Calu3 (cell line): ENCODE results near the gene RILP. TPM values are rescaled to one million over a fixed set of nuclear protein-coding genes. Genes with fewer than 3 reads are reported as not detected.

ENCODE experiments used
- BruUV-seq: library from RNA; stranded (reverse); fragments of 400-500 nt; replicated peaks from 2 replicates; lab custom pipeline; 2021; lab: Mats Ljungman, UMichigan
- CTCF ChIA-PET: fragments of 300-600 bp; sonication (Branson Sonifier 250); formaldehyde crosslinking; loops from one replicate; lab custom pipeline; 2022; ENCODE audit warnings: antibody characterized with exemption; lab: Charles Lee
- DNase-seq: peaks from one replicate; pipeline ENCODE4 v3.0.0; 2022
- H3K27ac Mint-ChIP-seq: one replicate; pipeline ENCODE4 v1.8.0; 2022; ENCODE audit warnings: mixed read lengths; ENCODE audit not compliant: unreplicated experiment
- H3K27me3 Mint-ChIP-seq: one replicate; pipeline ENCODE4 v1.8.0; 2022; ENCODE audit warnings: mixed read lengths; ENCODE audit not compliant: unreplicated experiment
- H3K36me3 Mint-ChIP-seq: one replicate; pipeline ENCODE4 v1.8.0; 2022; ENCODE audit warnings: mild to moderate bottlenecking, moderate library complexity, mixed read lengths; ENCODE audit not compliant: insufficient read depth, unreplicated experiment
- H3K4me1 Mint-ChIP-seq: one replicate; pipeline ENCODE4 v1.8.0; 2022; ENCODE audit warnings: mild to moderate bottlenecking, low read depth, mixed read lengths; ENCODE audit not compliant: unreplicated experiment
- H3K4me3 Mint-ChIP-seq: one replicate; pipeline ENCODE4 v1.8.0; 2022; ENCODE audit warnings: mild to moderate bottlenecking, low read depth, moderate library complexity, mixed read lengths; ENCODE audit not compliant: unreplicated experiment
- H3K9me3 Mint-ChIP-seq: one replicate; pipeline ENCODE4 v1.8.0; 2022; ENCODE audit warnings: low read depth, mixed read lengths; ENCODE audit not compliant: unreplicated experiment
- intact Hi-C: fragments of 100-400 bp; cut with micrococcal nuclease; formaldehyde crosslinking; loops from one replicate; pipeline ENCODE4 v1.10.0; 2022; ENCODE audit not compliant: unreplicated experiment
- total RNA-seq: library from RNA; stranded (reverse); gene quantifications from 2 replicates; pipeline ENCODE4 v1.2.3, GENCODE V29; 2022
- TF ChIP-seq, protein P1 (sequence below): fragments of 200-600 bp; IDR thresholded peaks from one replicate; pipeline ENCODE4 v1.8.0; 2022; ENCODE audit warnings: antibody characterized with exemption; ENCODE audit not compliant: unreplicated experiment

The RILP gene
- total RNA-seq, 1 experiment from 2014 or later: 1.8 TPM

- H3K27me3 Mint-ChIP-seq: no peaks in the 10 kb centered on the region
- DNase-seq: no peak
- H3K9me3 Mint-ChIP-seq: no peaks in the 10 kb centered on the region
- no TSS peak for BruUV-seq
- H3K4me1 Mint-ChIP-seq: no peaks in the 10 kb centered on the region
- intact Hi-C loops: no loop called here
- CTCF ChIA-PET: no interaction called here
- peaks cover 6% of the 10 kb centered on the region for H3K36me3 Mint-ChIP-seq
- TF ChIP-seq, protein P1, sequence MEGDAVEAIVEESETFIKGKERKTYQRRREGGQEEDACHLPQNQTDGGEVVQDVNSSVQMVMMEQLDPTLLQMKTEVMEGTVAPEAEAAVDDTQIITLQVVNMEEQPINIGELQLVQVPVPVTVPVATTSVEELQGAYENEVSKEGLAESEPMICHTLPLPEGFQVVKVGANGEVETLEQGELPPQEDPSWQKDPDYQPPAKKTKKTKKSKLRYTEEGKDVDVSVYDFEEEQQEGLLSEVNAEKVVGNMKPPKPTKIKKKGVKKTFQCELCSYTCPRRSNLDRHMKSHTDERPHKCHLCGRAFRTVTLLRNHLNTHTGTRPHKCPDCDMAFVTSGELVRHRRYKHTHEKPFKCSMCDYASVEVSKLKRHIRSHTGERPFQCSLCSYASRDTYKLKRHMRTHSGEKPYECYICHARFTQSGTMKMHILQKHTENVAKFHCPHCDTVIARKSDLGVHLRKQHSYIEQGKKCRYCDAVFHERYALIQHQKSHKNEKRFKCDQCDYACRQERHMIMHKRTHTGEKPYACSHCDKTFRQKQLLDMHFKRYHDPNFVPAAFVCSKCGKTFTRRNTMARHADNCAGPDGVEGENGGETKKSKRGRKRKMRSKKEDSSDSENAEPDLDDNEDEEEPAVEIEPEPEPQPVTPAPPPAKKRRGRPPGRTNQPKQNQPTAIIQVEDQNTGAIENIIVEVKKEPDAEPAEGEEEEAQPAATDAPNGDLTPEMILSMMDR: no peak
- no peak within 1 kb of the TSS for H3K27ac Mint-ChIP-seq
- peak within 1 kb of the TSS; percentile 64 for H3K4me3 Mint-ChIP-seq
These were observed 4.2 kb downstream of the RILP start, which contains the start of gene SCARF1 for GRCh38 chr17:1645207-1646171. SCARF1 (minus strand) TSS chr17:1645732; CDS start chr17:1645697, 35 bp downstream.

DNA sequence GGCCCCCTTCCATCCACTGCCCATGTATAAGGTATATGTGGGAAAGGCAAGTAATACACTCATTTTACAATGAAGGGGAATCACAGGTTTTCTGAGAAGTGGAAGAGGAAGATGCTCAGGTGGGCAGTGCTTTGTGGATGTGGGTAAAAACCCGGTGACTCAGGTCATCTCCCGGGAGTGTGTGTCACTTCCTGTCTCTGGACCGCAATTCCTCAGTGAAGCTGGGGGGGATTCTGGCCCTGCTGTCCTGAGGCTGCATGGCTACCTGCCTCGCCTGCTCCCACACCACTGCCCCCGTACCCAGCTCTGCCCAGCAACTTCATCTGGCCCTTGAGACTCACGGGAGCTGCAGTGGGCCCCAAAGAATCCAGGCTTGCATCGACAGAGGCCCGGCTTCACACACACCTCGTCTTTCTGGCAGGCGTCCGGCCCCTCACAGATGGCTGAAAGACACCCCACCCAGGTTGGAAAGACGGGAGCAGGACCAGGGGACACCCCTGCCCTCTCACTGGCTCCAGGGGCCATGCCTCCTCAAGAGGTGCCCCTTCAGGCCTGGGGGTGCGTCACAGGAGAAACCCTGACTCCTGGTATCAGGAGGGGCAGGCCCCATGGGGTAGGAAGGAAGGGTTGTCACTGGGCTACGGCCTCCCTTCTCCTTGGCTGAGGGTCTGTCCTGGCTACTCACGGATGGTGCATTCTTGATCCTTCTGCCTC lies 5.0 kb downstream of the RILP start:
- TF ChIP-seq, protein P1: no peak
- no peak for DNase-seq
- Mint-ChIP-seq H3K9me3 (no peaks in the 10 kb centered on the region), H3K4me1 (no peaks in the 10 kb centered on the region), H3K27me3 (no peaks in the 10 kb centered on the region), H3K4me3 (peak overlapping the region; percentile 64), H3K36me3 (peaks cover 6% of the 10 kb centered on the region), H3K27ac (no peak overlapping the region)
- intact Hi-C loops: no loop called here
- no TSS peak for BruUV-seq
- CTCF ChIA-PET: no interaction called here

GRCh38 chr17:1643999-1644492 lies 5.6 kb downstream of the RILP start:
- H3K4me1 Mint-ChIP-seq: no peaks in the 10 kb centered on the region
- CTCF ChIA-PET: no interaction called here
- no peaks in the 10 kb centered on the region for H3K27me3 Mint-ChIP-seq
- TF ChIP-seq, protein P1: no peak
- H3K36me3 Mint-ChIP-seq: peaks cover 6% of the 10 kb centered on the region
- no peaks in the 10 kb centered on the region for H3K9me3 Mint-ChIP-seq
- peak overlapping the region; percentile 64 for H3K4me3 Mint-ChIP-seq
- BruUV-seq: no TSS peak
- DNase-seq: no peak
- H3K27ac Mint-ChIP-seq: no peak overlapping the region
- intact Hi-C loops: no loop called here

GRCh38 chr17:1643293-1643998 lies 6.2 kb downstream of the RILP start:
- Mint-ChIP-seq H3K4me3 (peak overlapping the region; percentile 64), H3K36me3 (peaks cover 6% of the 10 kb centered on the region), H3K9me3 (no peaks in the 10 kb centered on the region), H3K27ac (no peak overlapping the region), H3K4me1 (no peaks in the 10 kb centered on the region), H3K27me3 (no peaks in the 10 kb centered on the region)
- no TSS peak for BruUV-seq
- DNase-seq: peak; percentile 69
- intact Hi-C loops: no loop called here
- TF ChIP-seq, protein P1: no peak
- CTCF ChIA-PET: no interaction called here
